Liver (tissue), 9 donors: ENCODE results near the gene BCAS4. TPM values are rescaled to one million over a fixed set of nuclear protein-coding genes. Genes with fewer than 3 reads are reported as not detected.

Source experiments
- DNase-seq: peaks from one replicate; pipeline ENCODE4 v3.0.0-alpha.2; 2017; ENCODE audit warnings: low spot score
- H3K27ac ChIP-seq, 2 donors: one replicate each; pipeline ENCODE4 v1.7.0; 2013; ENCODE audit warnings: inconsistent platforms in 2 of 2, low read length in 2 of 2, control low read depth in 1 of 2, low read depth in 1 of 2, mild to moderate bottlenecking in 1 of 2
- H3K27me3 ChIP-seq, 4 donors: one replicate each; pipeline versions ENCODE4 v1.6.1 to v1.7.0; 2013; ENCODE audit warnings: low read length in 3 of 4, inconsistent platforms in 1 of 4, mild to moderate bottlenecking in 1 of 4, moderate library complexity in 1 of 4; ENCODE audit not compliant: control insufficient read depth in 4 of 4, insufficient read depth in 4 of 4
- H3K36me3 ChIP-seq, 4 donors: one replicate each; pipeline versions ENCODE4 v1.6.1 to v1.7.0; 2013; ENCODE audit warnings: low read length in 3 of 4, mild to moderate bottlenecking in 3 of 4, low read depth in 1 of 4, moderate library complexity in 1 of 4; ENCODE audit not compliant: control insufficient read depth in 4 of 4, insufficient read depth in 3 of 4
- H3K4me1 ChIP-seq, 4 donors: one replicate each; pipeline versions ENCODE4 v1.6.1 to v1.7.0; 2013; ENCODE audit warnings: low read length in 3 of 4, mild to moderate bottlenecking in 3 of 4, moderate library complexity in 1 of 4; ENCODE audit not compliant: control insufficient read depth in 4 of 4, insufficient read depth in 4 of 4
- H3K4me3 ChIP-seq, 3 donors: one replicate each; pipeline versions ENCODE4 v1.6.1 to v1.7.0; 2013; ENCODE audit warnings: low read length in 3 of 3, control low read depth in 1 of 3, low read depth in 1 of 3, mild to moderate bottlenecking in 1 of 3
- H3K9ac ChIP-seq, 2 donors: one replicate each; pipeline ENCODE4 v1.7.0; 2013; ENCODE audit warnings: low read length in 2 of 2, mild to moderate bottlenecking in 2 of 2, moderate library complexity in 2 of 2, control low read depth in 1 of 2, low read depth in 1 of 2
- H3K9me3 ChIP-seq, 4 donors: one replicate each; pipeline versions ENCODE4 v1.6.1 to v1.7.0; 2013; ENCODE audit warnings: low read length in 3 of 4; ENCODE audit not compliant: control insufficient read depth in 4 of 4
- ATF3 ChIP-seq: IDR thresholded peaks from 2 replicates; pipeline ENCODE4 v1.6.1; 2016; ENCODE audit warnings: antibody characterized with exemption
- CTCF ChIP-seq: fragments of 150-350 bp; IDR thresholded peaks from 2 replicates; pipeline ENCODE4 v1.5.1; 2017; ENCODE audit warnings: improper control_type of control experiment, low read depth, low read length; ENCODE audit not compliant: missing input control
- EGR1 ChIP-seq, 2 donors: IDR thresholded peaks; 2 replicates each; pipeline ENCODE4 v1.6.1; 2016 to 2018; ENCODE audit warnings: antibody characterized with exemption in 2 of 2, low read depth in 2 of 2
- FOXA1 ChIP-seq: IDR thresholded peaks from 2 replicates; pipeline ENCODE4 v1.6.1; 2016; ENCODE audit warnings: antibody characterized with exemption
- FOXA2 ChIP-seq: IDR thresholded peaks from 2 replicates; pipeline ENCODE4 v1.6.1; 2016; ENCODE audit warnings: antibody characterized with exemption
- GABPA ChIP-seq, 2 donors: IDR thresholded peaks in 1 of 2; conservative IDR thresholded peaks in 1 of 2; 2 replicates each; pipeline ENCODE4 v1.6.1; 2016; ENCODE audit warnings: antibody characterized with exemption in 2 of 2, mild to moderate bottlenecking in 1 of 2, moderate library complexity in 1 of 2
- HNF4A ChIP-seq, 2 donors: conservative IDR thresholded peaks; 2 replicates each; pipeline ENCODE4 v1.6.1; 2016; ENCODE audit warnings: antibody characterized with exemption in 2 of 2, mild to moderate bottlenecking in 2 of 2
- HNF4G ChIP-seq: IDR thresholded peaks from 2 replicates; pipeline ENCODE4 v1.6.1; 2016; ENCODE audit warnings: antibody characterized with exemption
- JUND ChIP-seq, 2 donors: IDR thresholded peaks; 2 replicates each; pipeline ENCODE4 v1.6.1; 2016; ENCODE audit warnings: antibody characterized with exemption in 2 of 2
- MAX ChIP-seq: IDR thresholded peaks from 2 replicates; pipeline ENCODE4 v1.6.1; 2016; ENCODE audit warnings: antibody characterized with exemption
- NR2F2 ChIP-seq: IDR thresholded peaks from 2 replicates; pipeline ENCODE4 v1.6.1; 2016; ENCODE audit warnings: antibody characterized with exemption
- RAD21 ChIP-seq, 2 donors: IDR thresholded peaks; 2 replicates each; pipeline ENCODE4 v1.6.1; 2016; ENCODE audit warnings: antibody characterized with exemption in 2 of 2, mild to moderate bottlenecking in 2 of 2
- REST ChIP-seq: IDR thresholded peaks from 2 replicates; pipeline ENCODE4 v1.6.1; 2016; ENCODE audit warnings: antibody characterized with exemption, mild to moderate bottlenecking
- RXRA ChIP-seq, 2 donors: IDR thresholded peaks; 2 replicates each; pipeline ENCODE4 v1.6.1; 2017 to 2018; ENCODE audit warnings: antibody characterized with exemption in 2 of 2, mild to moderate bottlenecking in 1 of 2
- SP1 ChIP-seq: IDR thresholded peaks from 2 replicates; pipeline ENCODE4 v1.6.1; 2018; ENCODE audit warnings: antibody characterized with exemption, mild to moderate bottlenecking
- TAF1 ChIP-seq: conservative IDR thresholded peaks from 2 replicates; pipeline ENCODE4 v1.6.1; 2016; ENCODE audit warnings: antibody characterized with exemption, mild to moderate bottlenecking
- YY1 ChIP-seq: IDR thresholded peaks from 2 replicates; pipeline ENCODE4 v1.6.1; 2016; ENCODE audit warnings: antibody characterized with exemption, mild to moderate bottlenecking
- ZBTB33 ChIP-seq: IDR thresholded peaks from 2 replicates; pipeline ENCODE4 v1.6.1; 2016; ENCODE audit warnings: antibody characterized with exemption
- WGBS: extraction: QIAGEN DNeasy Blood & Tissue Kit; methylation state at CpG from one replicate; pipeline ENCODE4 v1.1.7; 2013; 5-methylcytosine and 5-hydroxymethylcytosine counted together
- polyA plus RNA-seq, 2 donors: library from polyadenylated mRNA; stranded (reverse) in 1 of 2; unstranded in 1 of 2; fragments of 200-250 nt in 1 of 2; fragments of >200 nt in 1 of 2; fragmentation: Nextera tagmentation in 1 of 2; extraction: Ambion mirVana in 1 of 2; gene quantifications; one replicate each; pipeline versions ENCODE4 v1.2.1 to v1.2.3, GENCODE V29; 2013 to 2015
- total RNA-seq, 2 donors: library from RNA; depleted of rRNA; stranded (reverse); fragments of >200 nt; gene quantifications; one replicate each; pipeline ENCODE4 v1.2.3, GENCODE V29; 2014
- donor health status: healthy.
- donor health status: healthy.
- donor health status: healthy.
- donor health status: healthy.
- donor health status: healthy.

BCAS4 gene
- total and polyA plus RNA-seq, 4 donors = 0.25 to 0.50 (median 0.47) TPM

- no peaks in the 10 kb centered on the region for H3K4me1 ChIP-seq
- DNase-seq = no peak
- no peak overlapping the region for H3K4me3 ChIP-seq
- no peaks in the 10 kb centered on the region for H3K9me3 ChIP-seq
- WGBS = 94% methylated on average over 11 of the region's 11 CpGs
- peaks cover 0 to 4% (median under 1%) of the 10 kb centered on the region in 4 donors for H3K36me3 ChIP-seq
- H3K27me3 ChIP-seq = no peaks in the 10 kb centered on the region
- H3K27ac ChIP-seq = no peak overlapping the region
- no peak for TF ChIP-seq SP1
- no peak for TF ChIP-seq ZBTB33
- no peak for TF ChIP-seq HNF4A (conservative IDR thresholded peaks at IDR 0.05)
- no peak for TF ChIP-seq JUND (IDR thresholded peaks at IDR 0.05)
- TF ChIP-seq RXRA (IDR thresholded peaks at IDR 0.05) = no peak
- TF ChIP-seq ATF3 = no peak
- no peak for TF ChIP-seq EGR1 (IDR thresholded peaks at IDR 0.05; ENCODE audit: low read depth in 2 of 2)
- TF ChIP-seq NR2F2 = no peak
- no peak for TF ChIP-seq MAX
- TF ChIP-seq TAF1 = no peak
- TF ChIP-seq REST = no peak
- no peak for TF ChIP-seq YY1
- no peak for TF ChIP-seq FOXA1
- no peak for TF ChIP-seq CTCF
- no peak for TF ChIP-seq FOXA2
- TF ChIP-seq HNF4G = no peak
- no peak for TF ChIP-seq GABPA (IDR thresholded peaks at IDR 0.05 in 1 of 2, conservative IDR thresholded peaks at IDR 0.05 in 1 of 2)
- no peak for TF ChIP-seq RAD21 (IDR thresholded peaks at IDR 0.05)
- H3K9ac ChIP-seq = no peak overlapping the region
Observed at GRCh38 chr20:50883856-50884255, 89.0 kb downstream of the BCAS4 start.
